Stimulated activated CD8-positive, alpha-beta memory T cell treated with anti-CD3 and anti-CD28 coated beads, Interleukin-12 subunit alpha, Interleukin-12 subunit beta, amount 100 ng/mL, for 4 hours (primary cell): ENCODE measurements around the gene PLPP7.
"Not testable (repeated sequence)": the region's sequence is repeated elsewhere in the genome, so short reads cannot be mapped to it uniquely, and the experiment has no call there.

Experiments
- DNase-seq: peaks from one replicate; pipeline ENCODE4 v3.0.0-alpha.2; 2020; ENCODE audit warnings: low read depth

Gene PLPP7

GRCh38 chr9:131266266-131267229 lies 23.0 kb upstream of the PLPP7 start:
- no peak for DNase-seq

GRCh38 chr9:131270171-131271015 lies 19.1 kb upstream of the PLPP7 start:
- DNase-seq: no peak

- DNase-seq: not testable (repeated sequence)
Measured at GRCh38 chr9:131271016-131271273, 18.6 kb upstream of the PLPP7 start.

- DNase-seq: no peak
Measured at GRCh38 chr9:131271506-131271931, 18.0 kb upstream of the PLPP7 start.

- DNase-seq: no peak
Measured at GRCh38 chr9:131272212-131272611, 17.3 kb upstream of the PLPP7 start.

GRCh38 chr9:131273146-131273855 lies 16.2 kb upstream of the PLPP7 start:
- no peak for DNase-seq

- DNase-seq: no peak
Measured at GRCh38 chr9:131273856-131274673, 15.5 kb upstream of the PLPP7 start.

- DNase-seq: no peak
Measured at GRCh38 chr9:131274674-131275331, 14.7 kb upstream of the PLPP7 start.

- no peak for DNase-seq
Measured at GRCh38 chr9:131275332-131276093, 14.0 kb upstream of the PLPP7 start.

- no peak for DNase-seq
Measured at GRCh38 chr9:131276094-131276888, 13.2 kb upstream of the PLPP7 start, which contains the start of gene FAM78A. Gene FAM78A (minus strand): TSS chr9:131276510. CDS start chr9:131276179, 331 bp downstream.

- DNase-seq: no peak
Measured at GRCh38 chr9:131276891-131277286, 12.6 kb upstream of the PLPP7 start.

- DNase-seq: no peak
Measured at GRCh38 chr9:131277287-131277909, 12.1 kb upstream of the PLPP7 start.

- DNase-seq: peak; percentile 53
Measured at GRCh38 chr9:131277910-131278701, 11.4 kb upstream of the PLPP7 start.

- no peak for DNase-seq
Measured at GRCh38 chr9:131278702-131279111, 10.8 kb upstream of the PLPP7 start.

GRCh38 chr9:131279196-131279862 lies 10.2 kb upstream of the PLPP7 start:
- DNase-seq: no peak

GRCh38 chr9:131279863-131280570 lies 9.5 kb upstream of the PLPP7 start:
- DNase-seq: no peak

- DNase-seq: no peak
Measured at GRCh38 chr9:131280660-131281059, 8.9 kb upstream of the PLPP7 start.
